ENCODE measurements around the gene PACS1.

DNA sequence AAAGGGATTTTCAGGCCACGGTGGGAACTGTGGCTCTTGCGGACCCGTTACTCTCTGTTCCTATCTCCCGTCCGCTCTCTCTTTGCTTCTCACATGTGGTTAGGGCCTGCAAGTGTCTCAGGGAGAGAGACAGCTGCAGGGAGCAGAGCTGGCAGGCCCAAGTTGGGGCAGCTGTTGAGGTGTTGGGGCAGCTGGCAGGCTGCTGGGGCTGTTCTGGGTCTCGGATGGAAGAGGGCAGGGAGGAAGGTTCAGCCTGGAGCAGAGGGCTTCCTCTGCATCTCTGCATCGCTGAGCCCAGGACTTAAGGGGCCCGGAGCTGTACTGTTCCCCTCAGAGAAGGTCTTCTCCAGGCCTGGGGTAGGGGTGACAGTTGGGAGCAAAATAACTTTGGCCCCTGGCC is 205.3 kb downstream of the PACS1 start:
- TF ChIP-seq, protein P1, sequence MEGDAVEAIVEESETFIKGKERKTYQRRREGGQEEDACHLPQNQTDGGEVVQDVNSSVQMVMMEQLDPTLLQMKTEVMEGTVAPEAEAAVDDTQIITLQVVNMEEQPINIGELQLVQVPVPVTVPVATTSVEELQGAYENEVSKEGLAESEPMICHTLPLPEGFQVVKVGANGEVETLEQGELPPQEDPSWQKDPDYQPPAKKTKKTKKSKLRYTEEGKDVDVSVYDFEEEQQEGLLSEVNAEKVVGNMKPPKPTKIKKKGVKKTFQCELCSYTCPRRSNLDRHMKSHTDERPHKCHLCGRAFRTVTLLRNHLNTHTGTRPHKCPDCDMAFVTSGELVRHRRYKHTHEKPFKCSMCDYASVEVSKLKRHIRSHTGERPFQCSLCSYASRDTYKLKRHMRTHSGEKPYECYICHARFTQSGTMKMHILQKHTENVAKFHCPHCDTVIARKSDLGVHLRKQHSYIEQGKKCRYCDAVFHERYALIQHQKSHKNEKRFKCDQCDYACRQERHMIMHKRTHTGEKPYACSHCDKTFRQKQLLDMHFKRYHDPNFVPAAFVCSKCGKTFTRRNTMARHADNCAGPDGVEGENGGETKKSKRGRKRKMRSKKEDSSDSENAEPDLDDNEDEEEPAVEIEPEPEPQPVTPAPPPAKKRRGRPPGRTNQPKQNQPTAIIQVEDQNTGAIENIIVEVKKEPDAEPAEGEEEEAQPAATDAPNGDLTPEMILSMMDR (IDR thresholded peaks at IDR 0.05): no peak
- TF ChIP-seq EZH2 (IDR thresholded peaks at IDR 0.05; ENCODE audit: borderline replicate concordance, insufficient read depth, low read depth, low read length, poor library complexity, severe bottlenecking): no peak
